Gastroesophageal sphincter (tissue), 3 donors: ENCODE results near the gene FKBP15.
"Not testable (repeated sequence)": the region's sequence is repeated elsewhere in the genome, so short reads cannot be mapped to it uniquely, and the experiment has no call there.

Source experiments
- EP300 ChIP-seq: sonication (generic); formaldehyde crosslinking; IDR thresholded peaks from one replicate; pipeline ENCODE4 v1.6.1; 2017; ENCODE audit warnings: antibody characterized with exemption, mild to moderate bottlenecking
- POLR2A ChIP-seq, 2 donors: fragments of 450-650 bp; IDR thresholded peaks; one replicate each; pipeline ENCODE4 v1.6.1; 2017; ENCODE audit warnings: antibody characterized with exemption in 2 of 2, mild to moderate bottlenecking in 2 of 2, moderate library complexity in 1 of 2
- POLR2AphosphoS5 ChIP-seq: sonication (generic); formaldehyde crosslinking; IDR thresholded peaks from one replicate; pipeline ENCODE4 v1.6.1; 2017; ENCODE audit warnings: antibody characterized with exemption
- TF ChIP-seq, protein P1 (sequence below), 4 experiments: fragments of 200-600 bp in 2 of 4; fragments of 450-650 bp in 2 of 4; sonication (generic) in 1 of 4; IDR thresholded peaks; one replicate each; pipeline ENCODE4 v1.5.1; 2017 to 2019; ENCODE audit warnings: antibody characterized with exemption in 4 of 4, mild to moderate bottlenecking in 2 of 4, moderate library complexity in 2 of 4

DNA sequence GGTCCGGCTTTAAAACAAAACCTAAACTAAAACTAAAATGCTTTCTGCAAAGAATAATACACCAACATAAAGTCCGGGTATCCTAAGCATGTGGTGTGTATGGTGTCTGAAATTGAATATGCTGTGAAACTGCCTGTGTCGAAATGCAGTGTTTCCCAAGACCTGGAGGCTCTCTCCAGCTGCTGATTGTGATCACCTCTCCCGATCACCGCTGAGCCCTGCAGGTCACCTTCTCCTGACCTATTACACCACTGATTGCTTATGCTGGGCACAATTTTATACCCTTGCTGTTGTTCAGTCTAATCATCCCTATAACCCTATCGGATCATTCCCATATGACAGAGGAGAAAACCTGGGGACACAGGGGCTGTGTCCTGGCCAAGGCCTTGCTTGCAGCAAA is 102.2 kb downstream of the FKBP15 start:
- TF ChIP-seq, protein P1, sequence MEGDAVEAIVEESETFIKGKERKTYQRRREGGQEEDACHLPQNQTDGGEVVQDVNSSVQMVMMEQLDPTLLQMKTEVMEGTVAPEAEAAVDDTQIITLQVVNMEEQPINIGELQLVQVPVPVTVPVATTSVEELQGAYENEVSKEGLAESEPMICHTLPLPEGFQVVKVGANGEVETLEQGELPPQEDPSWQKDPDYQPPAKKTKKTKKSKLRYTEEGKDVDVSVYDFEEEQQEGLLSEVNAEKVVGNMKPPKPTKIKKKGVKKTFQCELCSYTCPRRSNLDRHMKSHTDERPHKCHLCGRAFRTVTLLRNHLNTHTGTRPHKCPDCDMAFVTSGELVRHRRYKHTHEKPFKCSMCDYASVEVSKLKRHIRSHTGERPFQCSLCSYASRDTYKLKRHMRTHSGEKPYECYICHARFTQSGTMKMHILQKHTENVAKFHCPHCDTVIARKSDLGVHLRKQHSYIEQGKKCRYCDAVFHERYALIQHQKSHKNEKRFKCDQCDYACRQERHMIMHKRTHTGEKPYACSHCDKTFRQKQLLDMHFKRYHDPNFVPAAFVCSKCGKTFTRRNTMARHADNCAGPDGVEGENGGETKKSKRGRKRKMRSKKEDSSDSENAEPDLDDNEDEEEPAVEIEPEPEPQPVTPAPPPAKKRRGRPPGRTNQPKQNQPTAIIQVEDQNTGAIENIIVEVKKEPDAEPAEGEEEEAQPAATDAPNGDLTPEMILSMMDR (IDR thresholded peaks at IDR 0.05), result not testable (repeated sequence)
- TF ChIP-seq EP300; POLR2A (IDR thresholded peaks at IDR 0.05); POLR2AphosphoS5: not testable (repeated sequence)
